Hepatocyte (in vitro differentiated cells): ENCODE results near the gene ITGA11. TPM values are rescaled to one million over a fixed set of nuclear protein-coding genes. Genes with fewer than 3 reads are reported as not detected.
A peak's percentile ranks its signal among the peaks of the same experiment; 100 is the strongest.

Experiments
- DNase-seq: peaks from one replicate; pipeline ENCODE4 v3.0.0-alpha.2; 2016; ENCODE audit warnings: low spot score
- H2AFZ ChIP-seq: fragments of 200-600 bp; sonication (generic); 2 replicates; pipeline ENCODE4 v1.6.0; 2016; ENCODE audit warnings: antibody characterized with exemption, mild to moderate bottlenecking
- H3K27ac ChIP-seq: fragments of 200-600 bp; sonication (generic); 2 replicates; pipeline ENCODE4 v1.5.1; 2016; ENCODE audit warnings: mild to moderate bottlenecking
- H3K27me3 ChIP-seq: fragments of 200-600 bp; sonication (generic); 2 replicates; pipeline ENCODE4 v1.6.1; 2016
- H3K36me3 ChIP-seq: fragments of 200-600 bp; sonication (generic); replicated peaks from 2 replicates; pipeline ENCODE4 v1.5.1; 2016; ENCODE audit warnings: low read depth; ENCODE audit not compliant: insufficient read depth
- H3K4me1 ChIP-seq: fragments of 200-600 bp; sonication (generic); 2 replicates; pipeline ENCODE4 v1.5.1; 2016; ENCODE audit warnings: mild to moderate bottlenecking, moderate library complexity; ENCODE audit not compliant: insufficient read depth
- H3K4me2 ChIP-seq: fragments of 200-600 bp; sonication (generic); 2 replicates; pipeline ENCODE4 v1.6.0; 2016
- H3K4me3 ChIP-seq: fragments of 200-600 bp; sonication (generic); 2 replicates; pipeline ENCODE4 v1.5.1; 2016; ENCODE audit warnings: mild to moderate bottlenecking
- H3K79me2 ChIP-seq: fragments of 200-600 bp; sonication (generic); 2 replicates; pipeline ENCODE4 v1.6.0; 2017; ENCODE audit warnings: mild to moderate bottlenecking
- H3K9me2 ChIP-seq: fragments of 200-600 bp; sonication (generic); replicated peaks from 2 replicates; pipeline ENCODE4 v1.6.0; 2017; ENCODE audit warnings: mild to moderate bottlenecking; ENCODE audit not compliant: insufficient read depth
- H3K9me3 ChIP-seq: fragments of 200-600 bp; sonication (generic); 2 replicates; pipeline ENCODE4 v1.5.1; 2016; ENCODE audit warnings: low read depth, mild to moderate bottlenecking
- H4K20me1 ChIP-seq: fragments of 200-600 bp; sonication (generic); 2 replicates; pipeline ENCODE4 v1.6.0; 2016; ENCODE audit warnings: mild to moderate bottlenecking; ENCODE audit not compliant: insufficient read depth, poor library complexity, severe bottlenecking
- EZH2 ChIP-seq: fragments of 200-600 bp; sonication (generic); IDR thresholded peaks from 2 replicates; pipeline ENCODE4 v1.6.1; 2016; ENCODE audit warnings: antibody characterized with exemption, mild to moderate bottlenecking, borderline replicate concordance
- EZH2phosphoT487 ChIP-seq: fragments of 200-600 bp; sonication (generic); IDR thresholded peaks from one replicate; pipeline ENCODE4 v1.6.1; 2018; ENCODE audit warnings: antibody characterized with exemption, mild to moderate bottlenecking, low read depth, moderate library complexity; ENCODE audit not compliant: unreplicated experiment, severe bottlenecking
- WGBS: methylation state at CpG from one replicate; pipeline ENCODE4 v1.1.6; 2016; ENCODE audit warnings: low lambda C conversion rate; ENCODE audit errors: missing lambda C conversion rate; 5-methylcytosine and 5-hydroxymethylcytosine counted together
- polyA plus RNA-seq: library from polyadenylated mRNA; unstranded; fragments of >200 nt; fragmentation: Nextera tagmentation; extraction: Ambion mirVana; gene quantifications from 2 replicates; pipeline ENCODE4 v1.2.1, GENCODE V29; 2016
- total RNA-seq: library from RNA; depleted of rRNA; stranded (reverse); fragments of >200 nt; gene quantifications from 2 replicates; pipeline ENCODE4 v1.2.3, GENCODE V29; 2014
- TF ChIP-seq, protein P1 (sequence below): fragments of 200-600 bp; sonication (generic); IDR thresholded peaks from 2 replicates; pipeline ENCODE4 v1.5.1; 2016; ENCODE audit warnings: antibody characterized with exemption, mild to moderate bottlenecking; ENCODE audit not compliant: poor library complexity

Gene ITGA11
- total and polyA plus RNA-seq, 2 experiments from 2014 or later, result 9.7 to 19.6 TPM

DNA sequence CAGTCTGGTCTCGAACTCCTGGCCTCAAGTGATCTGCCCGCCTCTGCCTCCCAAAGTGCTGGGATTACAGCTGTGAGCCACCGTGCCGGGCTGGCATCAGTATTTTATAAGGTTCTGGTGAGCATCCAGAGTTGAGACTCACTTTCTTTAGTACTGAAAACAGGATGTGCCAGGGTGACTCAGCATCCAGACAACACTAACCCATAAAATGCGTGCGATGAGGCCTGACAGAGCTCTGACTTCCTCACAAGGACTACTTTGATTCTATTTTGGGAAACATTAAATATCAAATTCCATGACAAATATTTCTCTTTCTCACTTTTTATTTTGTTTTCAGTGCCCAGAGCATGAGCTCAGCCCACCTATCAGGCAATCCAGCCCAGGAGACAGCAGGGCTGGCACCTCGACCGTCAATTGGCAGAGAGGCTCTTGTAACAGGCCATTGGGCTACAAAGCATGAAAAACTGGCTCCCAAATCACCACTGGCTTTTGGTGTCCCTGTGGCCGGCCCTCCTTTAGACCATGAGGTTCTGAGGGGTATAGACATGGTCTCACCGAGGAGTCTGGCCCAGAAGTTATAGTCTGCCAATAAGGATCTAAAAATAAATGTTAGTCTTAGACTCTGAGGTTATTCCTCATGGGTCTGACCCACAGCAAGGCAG lies 79.4 kb downstream of the ITGA11 start:
- Histone ChIP-seq H3K79me2 (no peaks in the 10 kb centered on the region), H3K36me3 (no peaks in the 10 kb centered on the region), H3K9me2 (no peaks in the 10 kb centered on the region), H3K4me3 (no peak overlapping the region), H3K27me3 (no peaks in the 10 kb centered on the region), H3K4me1 (no peaks in the 10 kb centered on the region), H4K20me1 (no peaks in the 10 kb centered on the region), H3K9me3 (no peaks in the 10 kb centered on the region), H3K27ac (peak overlapping the region; percentile 73), H2AFZ (no peak overlapping the region), H3K4me2 (no peak overlapping the region)
- 69% methylated on average over 10 of the region's 10 CpGs for WGBS
- TF ChIP-seq, protein P1, sequence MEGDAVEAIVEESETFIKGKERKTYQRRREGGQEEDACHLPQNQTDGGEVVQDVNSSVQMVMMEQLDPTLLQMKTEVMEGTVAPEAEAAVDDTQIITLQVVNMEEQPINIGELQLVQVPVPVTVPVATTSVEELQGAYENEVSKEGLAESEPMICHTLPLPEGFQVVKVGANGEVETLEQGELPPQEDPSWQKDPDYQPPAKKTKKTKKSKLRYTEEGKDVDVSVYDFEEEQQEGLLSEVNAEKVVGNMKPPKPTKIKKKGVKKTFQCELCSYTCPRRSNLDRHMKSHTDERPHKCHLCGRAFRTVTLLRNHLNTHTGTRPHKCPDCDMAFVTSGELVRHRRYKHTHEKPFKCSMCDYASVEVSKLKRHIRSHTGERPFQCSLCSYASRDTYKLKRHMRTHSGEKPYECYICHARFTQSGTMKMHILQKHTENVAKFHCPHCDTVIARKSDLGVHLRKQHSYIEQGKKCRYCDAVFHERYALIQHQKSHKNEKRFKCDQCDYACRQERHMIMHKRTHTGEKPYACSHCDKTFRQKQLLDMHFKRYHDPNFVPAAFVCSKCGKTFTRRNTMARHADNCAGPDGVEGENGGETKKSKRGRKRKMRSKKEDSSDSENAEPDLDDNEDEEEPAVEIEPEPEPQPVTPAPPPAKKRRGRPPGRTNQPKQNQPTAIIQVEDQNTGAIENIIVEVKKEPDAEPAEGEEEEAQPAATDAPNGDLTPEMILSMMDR, result no peak
- no peak for TF ChIP-seq EZH2
- no peak for TF ChIP-seq EZH2phosphoT487
- peak; percentile 54 for DNase-seq

DNA sequence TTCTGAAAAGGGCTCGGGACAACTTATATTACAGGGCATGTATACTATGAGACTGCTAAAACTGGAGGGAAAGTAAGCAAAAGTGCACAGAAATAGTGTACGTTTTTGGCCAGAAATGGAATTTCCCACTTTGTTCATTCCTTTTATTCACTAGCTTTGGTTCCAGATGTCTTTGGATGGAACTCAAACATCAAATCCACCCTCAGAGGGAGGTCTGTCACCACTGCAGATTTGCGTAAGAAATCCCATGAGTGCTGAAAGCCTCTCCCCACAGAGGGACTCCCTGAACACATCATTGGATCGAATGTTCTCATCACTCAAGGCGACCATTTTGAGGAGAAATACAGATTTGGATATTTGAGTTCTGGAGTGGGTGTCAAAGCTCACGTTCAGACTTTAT lies 82.8 kb downstream of the ITGA11 start:
- Histone ChIP-seq H4K20me1 (no peaks in the 10 kb centered on the region), H3K79me2 (no peaks in the 10 kb centered on the region), H2AFZ (no peak overlapping the region), H3K27me3 (no peaks in the 10 kb centered on the region), H3K4me2 (no peak overlapping the region), H3K9me3 (no peaks in the 10 kb centered on the region), H3K4me3 (no peak overlapping the region), H3K36me3 (no peaks in the 10 kb centered on the region), H3K4me1 (no peaks in the 10 kb centered on the region), H3K9me2 (no peaks in the 10 kb centered on the region), H3K27ac (no peak overlapping the region)
- 78% methylated on average over 6 of the region's 6 CpGs for WGBS
- DNase-seq, result no peak
- no peak for TF ChIP-seq EZH2
- no peak for TF ChIP-seq EZH2phosphoT487
- TF ChIP-seq, protein P1, result no peak

DNA sequence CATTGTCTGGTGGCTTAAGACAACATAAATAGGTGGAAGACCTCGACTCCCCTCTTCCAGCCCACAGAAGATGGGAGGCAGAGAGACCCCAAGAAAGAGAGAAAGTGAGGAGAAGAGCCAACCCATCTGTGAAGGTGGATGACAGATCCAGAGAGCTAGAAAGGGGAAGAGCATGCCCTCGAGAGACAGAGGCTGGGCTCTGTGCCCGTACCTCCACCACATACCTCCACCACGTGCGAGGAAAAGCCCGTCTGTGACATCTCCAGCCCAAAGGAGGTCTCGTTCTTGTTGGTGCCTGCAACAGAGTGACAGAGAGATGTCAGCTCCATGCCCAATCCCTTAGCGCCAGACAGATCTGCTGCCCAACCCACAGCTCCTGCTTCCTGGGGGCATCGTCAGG lies 83.4 kb downstream of the ITGA11 start:
- DNase-seq, result no peak
- TF ChIP-seq, protein P1, result no peak
- TF ChIP-seq EZH2 (no peak), EZH2phosphoT487 (no peak)
- Histone ChIP-seq H3K9me2 (no peaks in the 10 kb centered on the region), H3K4me3 (no peak overlapping the region), H4K20me1 (no peaks in the 10 kb centered on the region), H3K9me3 (no peaks in the 10 kb centered on the region), H3K4me1 (no peaks in the 10 kb centered on the region), H3K27ac (no peak overlapping the region), H3K4me2 (no peak overlapping the region), H3K79me2 (no peaks in the 10 kb centered on the region), H2AFZ (no peak overlapping the region), H3K36me3 (no peaks in the 10 kb centered on the region), H3K27me3 (no peaks in the 10 kb centered on the region)
- WGBS, result 93% methylated on average over 9 of the region's 9 CpGs
